ENCODE measurements around the gene SLC43A1. TPM values are rescaled to one million over a fixed set of nuclear protein-coding genes. Genes with fewer than 3 reads are reported as not detected.

SLC43A1 gene
- total RNA-seq, 2 experiments from 2014 or later: 32.1 to 34.0 TPM

- DNase-seq: no peak
- CTCF ChIA-PET: interaction anchor here (1.2 to 3.3 kb wide), 3 partner anchors 11 to 59 kb away, joined by 5 to 16 read pairs (median 11); no protein-coding TSS in a partner anchor
Measured at GRCh38 chr11:57468276-57468675, 47.2 kb downstream of the SLC43A1 start.

GRCh38 chr11:57467508-57468157, 47.9 kb downstream of the SLC43A1 start:
- DNase-seq: no peak

More at GRCh38 chr11:57468276-57468675, 47.2 kb downstream of the SLC43A1 start:
- POLR2A ChIA-PET: interaction anchor here (0.5 kb wide), 1 partner anchor 179 kb away, joined by 3 read pairs; no protein-coding TSS in a partner anchor
- H3K4me1 Mint-ChIP-seq (ENCODE audit: low read depth): peaks cover 3% of the 10 kb centered on the region
- no peak overlapping the region for H3K27ac Mint-ChIP-seq
- TF ChIP-seq CTCF (IDR thresholded peaks at IDR 0.05): no peak
- no peaks in the 10 kb centered on the region for H3K9me3 Mint-ChIP-seq
- no peak for ATAC-seq
- H3K4me3 Mint-ChIP-seq: no peak overlapping the region
- peaks cover 1% of the 10 kb centered on the region for H3K27me3 Mint-ChIP-seq
- no peaks in the 10 kb centered on the region for H3K36me3 Mint-ChIP-seq (ENCODE audit: low read depth)
- intact Hi-C loops (cut with micrococcal nuclease): no loop called here

GRCh38 chr11:57466680-57467079, 48.8 kb downstream of the SLC43A1 start:
- POLR2A ChIA-PET: no interaction called here

More at GRCh38 chr11:57467508-57468157, 47.9 kb downstream of the SLC43A1 start:
- H3K27ac Mint-ChIP-seq: no peak overlapping the region
- no peaks in the 10 kb centered on the region for H3K9me3 Mint-ChIP-seq
- no peaks in the 10 kb centered on the region for H3K27me3 Mint-ChIP-seq
- ChIA-PET CTCF (interaction anchor here (1.2 to 3.3 kb wide), 3 partner anchors 10 to 59 kb away, joined by 5 to 16 read pairs (median 11); no protein-coding TSS in a partner anchor), POLR2A (interaction anchor here (0.5 kb wide), 2 partner anchors 60 to 179 kb away, joined by 3 read pairs; no protein-coding TSS in a partner anchor)
- no peak for TF ChIP-seq CTCF (IDR thresholded peaks at IDR 0.05)
- no peaks in the 10 kb centered on the region for H3K4me1 Mint-ChIP-seq (ENCODE audit: low read depth)
- no peak overlapping the region for H3K4me3 Mint-ChIP-seq
- intact Hi-C loops (cut with micrococcal nuclease): no loop called here
- no peaks in the 10 kb centered on the region for H3K36me3 Mint-ChIP-seq (ENCODE audit: low read depth)
- no peak for ATAC-seq

GRCh38 chr11:57464539-57465181, 50.8 kb downstream of the SLC43A1 start:
- H3K4me3 Mint-ChIP-seq: no peak overlapping the region
- peaks cover 14% of the 10 kb centered on the region for H3K27me3 Mint-ChIP-seq
- TF ChIP-seq CTCF (IDR thresholded peaks at IDR 0.05): no peak
- peaks cover 5% of the 10 kb centered on the region for H3K4me1 Mint-ChIP-seq (ENCODE audit: low read depth)
- ATAC-seq (no peak), DNase-seq (no peak)
- ChIA-PET POLR2A (interaction anchor here (2.9 kb wide), 1 partner anchor 10 kb away, joined by 12 read pairs; no protein-coding TSS in a partner anchor), CTCF (interaction anchor here (1.2 to 2.7 kb wide), 5 partner anchors 8 to 119 kb away, joined by 3 to 12 read pairs (median 5); no protein-coding TSS in a partner anchor)
- intact Hi-C loops (cut with micrococcal nuclease): no loop called here
- H3K27ac Mint-ChIP-seq: no peak overlapping the region
- no peaks in the 10 kb centered on the region for H3K9me3 Mint-ChIP-seq
- H3K36me3 Mint-ChIP-seq (ENCODE audit: low read depth): no peaks in the 10 kb centered on the region

More at GRCh38 chr11:57466680-57467079, 48.8 kb downstream of the SLC43A1 start:
- intact Hi-C loops (cut with micrococcal nuclease): no loop called here
- Mint-ChIP-seq H3K4me3 (no peak overlapping the region), H3K36me3 (ENCODE audit: low read depth) (no peaks in the 10 kb centered on the region), H3K9me3 (no peaks in the 10 kb centered on the region), H3K27ac (no peak overlapping the region), H3K27me3 (peaks cover 3% of the 10 kb centered on the region), H3K4me1 (ENCODE audit: low read depth) (no peaks in the 10 kb centered on the region)
- ATAC-seq (no peak), DNase-seq (no peak)
- TF ChIP-seq CTCF (IDR thresholded peaks at IDR 0.05): no peak
- CTCF ChIA-PET: interaction anchor here (0.9 kb wide), 1 partner anchor 27 kb away, joined by 3 read pairs; no protein-coding TSS in a partner anchor

Data from activated CD8-positive, alpha-beta T cell treated with anti-CD3 and anti-CD28 coated beads for 36 hours (primary cell).